ENCODE measurements around the gene OR2T2.
"Not testable (repeated sequence)": the region's sequence is repeated elsewhere in the genome, so short reads cannot be mapped to it uniquely, and the experiment has no call there.

Gene OR2T2

DNA sequence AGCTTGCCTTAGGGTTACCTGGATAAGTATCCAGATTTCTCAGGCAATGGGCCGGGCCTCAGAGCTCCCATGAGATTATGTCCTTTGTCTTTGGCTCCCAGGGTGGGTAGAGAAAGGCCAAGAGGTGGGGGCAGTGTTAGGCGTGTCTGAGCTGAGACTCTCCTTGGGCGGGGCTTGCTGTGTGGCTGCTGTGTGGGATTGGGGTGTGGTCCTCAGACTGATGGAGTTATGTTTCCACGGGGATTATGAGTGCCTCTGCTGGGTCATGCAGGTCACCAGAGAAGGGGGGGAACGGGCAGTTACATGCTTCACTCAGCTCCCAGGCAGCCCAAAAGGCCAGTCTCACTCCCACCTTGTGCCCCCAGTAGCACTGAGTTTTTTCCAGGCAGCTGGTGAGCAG is 51.2 kb downstream of the OR2T2 start:
- H3K4me3 ChIP-seq (ENCODE audit: low read depth, low read length): not testable (repeated sequence)

DNA sequence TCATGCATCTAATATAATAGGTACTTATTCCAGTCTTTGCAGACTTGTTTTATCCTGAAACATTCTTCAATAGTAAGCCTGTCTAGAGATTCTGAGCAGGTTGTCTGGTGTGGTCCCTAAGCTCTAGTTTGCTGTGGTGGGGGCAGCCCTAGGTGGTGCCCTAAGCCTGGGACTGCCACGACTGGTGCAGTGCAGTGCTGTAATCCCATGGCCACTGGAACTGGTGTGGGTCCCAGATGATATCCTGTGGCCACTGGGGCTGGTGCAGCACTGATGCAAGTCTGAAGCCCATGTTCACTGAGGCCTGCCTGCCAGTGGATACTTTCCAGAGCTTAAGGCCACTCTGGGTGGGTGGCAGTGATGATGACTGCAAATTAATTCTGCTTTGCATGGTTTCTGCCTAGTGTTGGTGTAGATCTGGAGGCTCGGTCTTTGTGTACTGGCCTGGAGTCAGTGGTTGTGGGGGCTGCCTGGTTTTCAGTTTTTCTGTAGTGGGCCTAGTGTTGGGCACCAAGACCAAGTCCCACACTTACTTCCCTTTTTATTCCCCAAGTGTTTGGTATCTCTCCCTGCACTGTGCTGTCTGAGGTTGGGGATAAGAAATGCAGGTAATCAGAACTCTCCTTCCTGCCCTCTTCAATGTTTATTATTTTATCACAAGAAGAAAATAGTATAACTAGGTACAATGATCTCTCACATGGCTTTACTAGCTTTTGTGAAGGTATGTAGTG is 55.0 kb downstream of the OR2T2 start:
- H3K4me3 ChIP-seq (ENCODE audit: low read depth, low read length): not testable (repeated sequence)
